ENCODE results near the gene ZFAND3. TPM values are rescaled to one million over a fixed set of nuclear protein-coding genes. Genes with fewer than 3 reads are reported as not detected.

The ZFAND3 gene
- total RNA-seq, 1 experiment from 2014 or later = 47.2 TPM

- no peaks in the 10 kb centered on the region for H3K4me1 ChIP-seq (ENCODE audit: control insufficient read depth in 1 of 2, insufficient read depth in 2 of 2, low read length in 2 of 2)
- ChIA-PET RAD21 (ENCODE audit: low non-redundant PET in 1 of 2, low total read pairs in 2 of 2, uncharacterized antibody in 2 of 2, unreplicated experiment in 2 of 2) (no interaction called here), CTCF (no interaction called here), POLR2A (no interaction called here)
- no TSS peak for BruUV-seq (replicated peaks)
- no peak for ATAC-seq
- H3K79me2 ChIP-seq (ENCODE audit: insufficient read depth, low read length) = no peaks in the 10 kb centered on the region
- H3K4me3 ChIP-seq (replicated peaks in 1 of 2; ENCODE audit: low read depth in 1 of 2, low read length in 2 of 2) = no peak overlapping the region
- no peak overlapping the region for H3K4me2 ChIP-seq (ENCODE audit: low read length)
- H2AFZ ChIP-seq (ENCODE audit: low read depth, low read length, poor library complexity, severe bottlenecking) = no peak overlapping the region
- H3K27me3 ChIP-seq (ENCODE audit: insufficient read depth, low read length) = no peaks in the 10 kb centered on the region
- no peaks in the 10 kb centered on the region for H3K9me2 ChIP-seq (ENCODE audit: insufficient read depth)
- no peak overlapping the region for H3K9ac ChIP-seq (ENCODE audit: low read length)
- intact Hi-C loops (cut with micrococcal nuclease) = no loop called here
- no peaks in the 10 kb centered on the region for H4K20me1 ChIP-seq (ENCODE audit: insufficient read depth)
- H3K27ac ChIP-seq (ENCODE audit: low read depth, low read length) = no peak overlapping the region
- TF ChIP-seq EGR1 (IDR thresholded peaks at IDR 0.05; ENCODE audit: low read depth) (no peak), ELF1 (IDR thresholded peaks at IDR 0.05; ENCODE audit: borderline replicate concordance, low read depth) (no peak), CBX3 (IDR thresholded peaks at IDR 0.05; ENCODE audit: low read depth) (no peak), ZFX (IDR thresholded peaks at IDR 0.05) (no peak), JUND (IDR thresholded peaks at IDR 0.05) (no peak), CEBPB (IDR thresholded peaks at IDR 0.05; ENCODE audit: low read depth) (no peak), ZBTB33 (IDR thresholded peaks at IDR 0.05; ENCODE audit: extremely low read depth, insufficient replicate concordance, low read length) (no peak), YY1 (IDR thresholded peaks at IDR 0.05; ENCODE audit: extremely low read depth, insufficient replicate concordance, low read depth, low read length) (no peak), SIN3A (IDR thresholded peaks at IDR 0.05; ENCODE audit: low read depth) (no peak), RAD21 (IDR thresholded peaks at IDR 0.05; ENCODE audit: low read depth) (no peak), ATF3 (IDR thresholded peaks at IDR 0.05) (no peak), POLR2A (IDR thresholded peaks at IDR 0.05; ENCODE audit: borderline replicate concordance, extremely low read depth, insufficient read depth, insufficient read length) (no peak), MAX (IDR thresholded peaks at IDR 0.05) (no peak)
- H3K36me3 ChIP-seq (ENCODE audit: control insufficient read depth in 1 of 2, insufficient read depth in 2 of 2, low read length in 2 of 2) = no peaks in the 10 kb centered on the region
- DNase-seq (ENCODE audit: low read depth, low spot score) = no peak
- H3K9me3 ChIP-seq (ENCODE audit: control insufficient read depth in 1 of 2, insufficient read depth in 1 of 2, low read depth in 1 of 2, low read length in 2 of 2) = no peaks in the 10 kb centered on the region
Measured at GRCh38 chr6:38194589-38194988, 375.1 kb downstream of the ZFAND3 start.
